ENCODE results near the gene ZSWIM1.

Gene ZSWIM1

DNA sequence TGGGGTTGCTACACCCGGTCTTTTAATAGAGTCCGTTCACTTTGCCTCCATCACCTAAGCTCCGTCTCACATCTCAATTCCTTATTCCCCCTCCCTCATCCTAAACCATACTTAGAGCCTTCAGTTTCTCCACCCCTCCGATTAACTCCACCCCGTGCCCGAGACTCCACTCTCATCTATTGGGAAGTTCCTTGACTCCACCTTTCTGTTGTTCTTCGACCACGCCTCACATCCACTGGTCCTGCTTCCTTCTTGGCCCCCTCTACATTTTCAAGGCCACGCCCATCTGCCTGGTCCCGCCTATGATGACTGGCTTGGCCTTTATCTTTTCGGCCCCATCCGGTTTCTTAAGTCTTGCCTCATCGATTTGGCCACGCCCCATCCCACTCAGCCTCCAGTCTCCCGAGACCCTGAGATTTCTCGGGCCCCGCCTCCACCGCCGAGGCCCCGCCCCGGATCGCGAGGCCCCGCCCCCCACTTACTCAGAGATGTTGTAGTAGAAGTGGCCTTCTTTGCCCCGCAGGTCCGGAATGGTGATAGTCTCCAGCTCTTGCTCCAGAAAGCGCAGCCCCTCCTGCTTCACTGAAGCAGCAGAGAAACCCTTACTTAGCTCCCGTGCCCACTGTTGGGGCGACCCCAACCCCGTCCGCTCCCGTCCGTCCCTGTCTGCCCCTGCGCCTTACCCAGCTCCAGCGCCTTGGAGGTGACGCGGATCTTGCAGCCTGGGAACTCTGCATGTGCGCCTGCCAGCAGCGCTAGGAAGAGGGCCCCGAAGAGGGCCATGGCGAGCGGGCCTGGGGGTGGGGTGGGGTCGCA lies 29.9 kb downstream of the ZSWIM1 start:
- peak; percentile 90 for ATAC-seq
- TF ChIP-seq TCF4 (CRISPR knock-in tag; IDR thresholded peaks at IDR 0.05; ENCODE audit: borderline replicate concordance), result no peak
- no peak for TF ChIP-seq ZNF70 (CRISPR knock-in tag; IDR thresholded peaks at IDR 0.05)
- TF ChIP-seq, protein P1, sequence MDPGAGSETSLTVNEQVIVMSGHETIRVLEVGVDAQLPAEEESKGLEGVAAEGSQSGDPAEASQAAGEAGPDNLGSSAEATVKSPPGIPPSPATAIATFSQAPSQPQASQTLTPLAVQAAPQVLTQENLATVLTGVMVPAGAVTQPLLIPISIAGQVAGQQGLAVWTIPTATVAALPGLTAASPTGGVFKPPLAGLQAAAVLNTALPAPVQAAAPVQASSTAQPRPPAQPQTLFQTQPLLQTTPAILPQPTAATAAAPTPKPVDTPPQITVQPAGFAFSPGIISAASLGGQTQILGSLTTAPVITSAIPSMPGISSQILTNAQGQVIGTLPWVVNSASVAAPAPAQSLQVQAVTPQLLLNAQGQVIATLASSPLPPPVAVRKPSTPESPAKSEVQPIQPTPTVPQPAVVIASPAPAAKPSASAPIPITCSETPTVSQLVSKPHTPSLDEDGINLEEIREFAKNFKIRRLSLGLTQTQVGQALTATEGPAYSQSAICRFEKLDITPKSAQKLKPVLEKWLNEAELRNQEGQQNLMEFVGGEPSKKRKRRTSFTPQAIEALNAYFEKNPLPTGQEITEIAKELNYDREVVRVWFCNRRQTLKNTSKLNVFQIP (CRISPR knock-in tag; IDR thresholded peaks at IDR 0.05; ENCODE audit: borderline replicate concordance, low read depth), result no peak
- TF ChIP-seq GLIS3 (CRISPR knock-in tag; IDR thresholded peaks at IDR 0.05), result no peak
- TF ChIP-seq ZNF8 (CRISPR knock-in tag; IDR thresholded peaks at IDR 0.05), result no peak
- no peak for TF ChIP-seq ZFP3 (CRISPR knock-in tag; IDR thresholded peaks at IDR 0.05)
- TF ChIP-seq, protein P2, sequence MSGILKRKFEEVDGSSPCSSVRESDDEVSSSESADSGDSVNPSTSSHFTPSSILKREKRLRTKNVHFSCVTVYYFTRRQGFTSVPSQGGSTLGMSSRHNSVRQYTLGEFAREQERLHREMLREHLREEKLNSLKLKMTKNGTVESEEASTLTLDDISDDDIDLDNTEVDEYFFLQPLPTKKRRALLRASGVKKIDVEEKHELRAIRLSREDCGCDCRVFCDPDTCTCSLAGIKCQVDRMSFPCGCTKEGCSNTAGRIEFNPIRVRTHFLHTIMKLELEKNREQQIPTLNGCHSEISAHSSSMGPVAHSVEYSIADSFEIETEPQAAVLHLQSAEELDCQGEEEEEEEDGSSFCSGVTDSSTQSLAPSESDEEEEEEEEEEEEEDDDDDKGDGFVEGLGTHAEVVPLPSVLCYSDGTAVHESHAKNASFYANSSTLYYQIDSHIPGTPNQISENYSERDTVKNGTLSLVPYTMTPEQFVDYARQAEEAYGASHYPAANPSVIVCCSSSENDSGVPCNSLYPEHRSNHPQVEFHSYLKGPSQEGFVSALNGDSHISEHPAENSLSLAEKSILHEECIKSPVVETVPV (CRISPR knock-in tag; IDR thresholded peaks at IDR 0.05), result no peak
- TF ChIP-seq OSR1 (CRISPR knock-in tag; IDR thresholded peaks at IDR 0.05), result no peak
- TF ChIP-seq TSHZ2 (CRISPR knock-in tag; IDR thresholded peaks at IDR 0.05), result no peak

GRCh38 chr20:45911486-45912343 lies 30.7 kb downstream of the ZSWIM1 start, which contains the start of gene PLTP:
TSS of gene PLTP (minus strand) at chr20:45912155. CDS start at chr20:45911452, 703 bp downstream.
- ATAC-seq, result peak; percentile 59
- TF ChIP-seq, protein P3, sequence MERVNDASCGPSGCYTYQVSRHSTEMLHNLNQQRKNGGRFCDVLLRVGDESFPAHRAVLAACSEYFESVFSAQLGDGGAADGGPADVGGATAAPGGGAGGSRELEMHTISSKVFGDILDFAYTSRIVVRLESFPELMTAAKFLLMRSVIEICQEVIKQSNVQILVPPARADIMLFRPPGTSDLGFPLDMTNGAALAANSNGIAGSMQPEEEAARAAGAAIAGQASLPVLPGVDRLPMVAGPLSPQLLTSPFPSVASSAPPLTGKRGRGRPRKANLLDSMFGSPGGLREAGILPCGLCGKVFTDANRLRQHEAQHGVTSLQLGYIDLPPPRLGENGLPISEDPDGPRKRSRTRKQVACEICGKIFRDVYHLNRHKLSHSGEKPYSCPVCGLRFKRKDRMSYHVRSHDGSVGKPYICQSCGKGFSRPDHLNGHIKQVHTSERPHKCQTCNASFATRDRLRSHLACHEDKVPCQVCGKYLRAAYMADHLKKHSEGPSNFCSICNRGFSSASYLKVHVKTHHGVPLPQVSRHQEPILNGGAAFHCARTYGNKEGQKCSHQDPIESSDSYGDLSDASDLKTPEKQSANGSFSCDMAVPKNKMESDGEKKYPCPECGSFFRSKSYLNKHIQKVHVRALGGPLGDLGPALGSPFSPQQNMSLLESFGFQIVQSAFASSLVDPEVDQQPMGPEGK (CRISPR knock-in tag; IDR thresholded peaks at IDR 0.05; ENCODE audit: borderline replicate concordance), result peak; percentile 52; the same call in 1 of the 2 replicates
- no peak for TF ChIP-seq OSR1 (CRISPR knock-in tag; IDR thresholded peaks at IDR 0.05)
- TF ChIP-seq, protein P2 (CRISPR knock-in tag; IDR thresholded peaks at IDR 0.05), result no peak

DNA sequence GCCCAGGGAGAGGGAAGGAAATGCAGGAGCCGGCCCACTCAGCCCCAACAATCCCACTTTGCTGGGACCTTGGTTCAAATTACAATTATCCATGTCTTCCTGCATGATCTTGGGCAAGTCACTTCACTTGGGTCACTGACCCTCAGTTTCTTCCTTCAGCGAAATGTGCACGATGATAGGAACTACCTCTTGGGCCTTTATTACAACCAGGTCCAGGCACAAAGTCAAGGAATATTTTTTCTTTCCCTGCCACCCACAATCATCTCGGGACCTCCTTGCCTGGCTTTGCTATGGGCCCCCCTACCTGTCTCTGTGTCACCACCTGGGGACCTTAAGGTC lies 31.3 kb downstream of the ZSWIM1 start:
- no peak for ATAC-seq

More for the DNA sequence above, 31.3 kb downstream of the ZSWIM1 start:
- TF ChIP-seq RARB (CRISPR knock-in tag; IDR thresholded peaks at IDR 0.05) (no peak), TOX (CRISPR knock-in tag; IDR thresholded peaks at IDR 0.05; ENCODE audit: borderline replicate concordance) (no peak)
- TF ChIP-seq, protein P4, sequence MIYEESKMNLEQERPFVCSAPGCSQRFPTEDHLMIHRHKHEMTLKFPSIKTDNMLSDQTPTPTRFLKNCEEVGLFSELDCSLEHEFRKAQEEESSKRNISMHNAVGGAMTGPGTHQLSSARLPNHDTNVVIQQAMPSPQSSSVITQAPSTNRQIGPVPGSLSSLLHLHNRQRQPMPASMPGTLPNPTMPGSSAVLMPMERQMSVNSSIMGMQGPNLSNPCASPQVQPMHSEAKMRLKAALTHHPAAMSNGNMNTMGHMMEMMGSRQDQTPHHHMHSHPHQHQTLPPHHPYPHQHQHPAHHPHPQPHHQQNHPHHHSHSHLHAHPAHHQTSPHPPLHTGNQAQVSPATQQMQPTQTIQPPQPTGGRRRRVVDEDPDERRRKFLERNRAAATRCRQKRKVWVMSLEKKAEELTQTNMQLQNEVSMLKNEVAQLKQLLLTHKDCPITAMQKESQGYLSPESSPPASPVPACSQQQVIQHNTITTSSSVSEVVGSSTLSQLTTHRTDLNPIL (CRISPR knock-in tag; IDR thresholded peaks at IDR 0.05; ENCODE audit: low read depth), result no peak
- TF ChIP-seq, protein P3 (CRISPR knock-in tag; IDR thresholded peaks at IDR 0.05; ENCODE audit: borderline replicate concordance), result no peak
